Keratinocyte (primary cell): ENCODE measurements around the gene PIAS1. TPM values are rescaled to one million over a fixed set of nuclear protein-coding genes. Genes with fewer than 3 reads are reported as not detected.

Source experiments
- DNase-seq: peaks from one replicate; pipeline ENCODE4 v3.0.0-alpha.2; 2011; ENCODE audit warnings: low read depth, missing footprints, low spot score
- FAIRE-seq: peaks from 2 replicates; lab custom pipeline; 2011; peaks lifted over from hg19 to GRCh38; lab: Jason Lieb, UNC
- H2AFZ ChIP-seq: 2 replicates; pipeline ENCODE4 v1.6.0; 2012; ENCODE audit warnings: low read length, control low read depth, inconsistent platforms; ENCODE audit not compliant: control insufficient read depth
- H3K27ac ChIP-seq: 2 replicates; pipeline ENCODE4 v1.5.1; 2011; ENCODE audit warnings: low read length; ENCODE audit not compliant: control insufficient read depth, insufficient read depth
- H3K27me3 ChIP-seq: 3 replicates; pipeline ENCODE4 v1.6.0; 2011; ENCODE audit warnings: low read length; ENCODE audit not compliant: control insufficient read depth, insufficient read depth; ENCODE audit errors: extremely low read depth
- H3K36me3 ChIP-seq, 2 experiments: 2 replicates in 1 of 2; 3 replicates in 1 of 2; pipeline ENCODE4 v1.5.1; 2011; ENCODE audit warnings: low read length in 2 of 2, mild to moderate bottlenecking in 1 of 2; ENCODE audit not compliant: control insufficient read depth in 2 of 2, insufficient read depth in 2 of 2; ENCODE audit errors: extremely low read depth in 1 of 2
- H3K4me1 ChIP-seq: 3 replicates; pipeline ENCODE4 v1.5.1; 2011; ENCODE audit warnings: low read length; ENCODE audit not compliant: control insufficient read depth, insufficient read depth; ENCODE audit errors: extremely low read depth
- H3K4me2 ChIP-seq: 3 replicates; pipeline ENCODE4 v1.6.0; 2011; ENCODE audit warnings: low read depth, low read length; ENCODE audit not compliant: control insufficient read depth, insufficient read depth; ENCODE audit errors: extremely low read depth
- H3K4me3 ChIP-seq, 3 experiments: fragments of 200-600 bp in 1 of 3; sonication (generic) in 1 of 3; 2 replicates in 2 of 3; 3 replicates in 1 of 3; pipeline ENCODE4 v1.5.1; 2011 to 2016; ENCODE audit warnings: low read length in 3 of 3, mild to moderate bottlenecking in 3 of 3, control low read depth in 2 of 3, inconsistent platforms in 1 of 3, low read depth in 1 of 3, mixed read lengths in 1 of 3, mixed run types in 1 of 3, moderate library complexity in 1 of 3; ENCODE audit not compliant: control insufficient read depth in 2 of 3, insufficient read depth in 2 of 3; ENCODE audit errors: extremely low read depth in 1 of 3
- H3K79me2 ChIP-seq: 2 replicates; pipeline ENCODE4 v1.6.0; 2012; ENCODE audit warnings: low read length; ENCODE audit not compliant: control insufficient read depth, insufficient read depth
- H3K9ac ChIP-seq: 3 replicates; pipeline ENCODE4 v1.6.0; 2011; ENCODE audit warnings: low read length; ENCODE audit not compliant: control insufficient read depth, insufficient read depth; ENCODE audit errors: extremely low read depth
- H3K9me1 ChIP-seq: 3 replicates; pipeline ENCODE4 v1.6.0; 2011; ENCODE audit warnings: low read length; ENCODE audit not compliant: control insufficient read depth, insufficient read depth; ENCODE audit errors: extremely low read depth
- H3K9me3 ChIP-seq: 2 replicates; pipeline ENCODE4 v1.5.1; 2012; ENCODE audit warnings: low read depth, low read length; ENCODE audit not compliant: control insufficient read depth
- H4K20me1 ChIP-seq: 3 replicates; pipeline ENCODE4 v1.6.0; 2011; ENCODE audit warnings: low read length; ENCODE audit not compliant: control insufficient read depth, insufficient read depth; ENCODE audit errors: extremely low read depth
- CTCF ChIP-seq, 3 experiments: IDR thresholded peaks in 1 of 3; conservative IDR thresholded peaks in 1 of 3; optimal IDR thresholded peaks in 1 of 3; 2 replicates in 2 of 3; 3 replicates in 1 of 3; pipeline versions ENCODE3 to v1.5.1; 2011; ENCODE audit warnings: low read length in 3 of 3, mild to moderate bottlenecking in 3 of 3, moderate library complexity in 2 of 3, control low read depth in 1 of 3, inconsistent platforms in 1 of 3; ENCODE audit not compliant: insufficient read depth in 2 of 3; ENCODE audit errors: extremely low read depth in 1 of 3
- EZH2 ChIP-seq: IDR thresholded peaks from one replicate; pipeline ENCODE4 v1.6.1; 2012; ENCODE audit warnings: inconsistent platforms, mild to moderate bottlenecking, low read length, moderate library complexity
- dilution Hi-C: fragments of 300-500 bp; cut with MboI; formaldehyde crosslinking; loops from one replicate; pipeline ENCODE4 v1.7.0; 2020; ENCODE audit warnings: low sequenced_read_pairs; ENCODE audit not compliant: extremely low pct_ligation_motif_present
- polyA plus RNA-seq, 5 experiments: library from polyadenylated mRNA; depleted of rRNA in 3 of 5; stranded (reverse) in 3 of 5; stranded (forward) in 1 of 5; unstranded in 1 of 5; fragments of >200 nt; gene quantifications; 1 replicate in 1 of 5; 2 replicates in 3 of 5; 3 replicates in 1 of 5; pipeline versions ENCODE4 v1.2.1 to v1.2.3, GENCODE V29; 2011 to 2012; ENCODE audit warnings: missing spikeins in 2 of 5, low read depth in 1 of 5, low replicate concordance in 1 of 5

Gene PIAS1
- polyA plus RNA-seq, 1 donor (not counting 4 experiments of a cell fraction or from before 2014, with no cell fraction given) = 58.2 TPM

GRCh38 chr15:68176601-68177000 is 122.5 kb downstream of the PIAS1 start:
- FAIRE-seq (no peak), DNase-seq (no peak)
- no peaks in the 10 kb centered on the region for H3K4me1 ChIP-seq
- H3K27ac ChIP-seq = no peak overlapping the region
- no peaks in the 10 kb centered on the region for H3K79me2 ChIP-seq
- H3K9me1 ChIP-seq = peaks cover 2% of the 10 kb centered on the region
- no peak overlapping the region for H2AFZ ChIP-seq
- H4K20me1 ChIP-seq = no peaks in the 10 kb centered on the region
- H3K4me3 ChIP-seq = no peak overlapping the region
- no peaks in the 10 kb centered on the region for H3K27me3 ChIP-seq
- H3K4me2 ChIP-seq = no peak overlapping the region
- H3K36me3 ChIP-seq = peaks cover 20% of the 10 kb centered on the region in 2 experiments
- H3K9me3 ChIP-seq = no peaks in the 10 kb centered on the region
- no peak overlapping the region for H3K9ac ChIP-seq
- dilution Hi-C loops = no loop called here
- TF ChIP-seq CTCF (optimal IDR thresholded peaks at IDR 0.05 in 1 of 3, IDR thresholded peaks at IDR 0.05 in 1 of 3, conservative IDR thresholded peaks at IDR 0.05 in 1 of 3; ENCODE audit: extremely low read depth in 1 of 3, insufficient read depth in 2 of 3, low read length in 3 of 3) = no peak
- no peak for TF ChIP-seq EZH2

- DNase-seq (no peak), FAIRE-seq (no peak)
- H3K4me2 ChIP-seq = no peak overlapping the region
- H3K36me3 ChIP-seq = peaks cover 16 to 19% of the 10 kb centered on the region in 2 experiments
- H3K4me3 ChIP-seq = no peak overlapping the region
- no peaks in the 10 kb centered on the region for H3K9me3 ChIP-seq
- peaks cover 2% of the 10 kb centered on the region for H3K9me1 ChIP-seq
- no peak overlapping the region for H2AFZ ChIP-seq
- TF ChIP-seq EZH2 (no peak), CTCF (optimal IDR thresholded peaks at IDR 0.05 in 1 of 3, IDR thresholded peaks at IDR 0.05 in 1 of 3, conservative IDR thresholded peaks at IDR 0.05 in 1 of 3; ENCODE audit: extremely low read depth in 1 of 3, insufficient read depth in 2 of 3, low read length in 3 of 3) (no peak)
- H3K4me1 ChIP-seq = no peaks in the 10 kb centered on the region
- H3K9ac ChIP-seq = no peak overlapping the region
- H3K27ac ChIP-seq = no peak overlapping the region
- no peaks in the 10 kb centered on the region for H3K79me2 ChIP-seq
- H3K27me3 ChIP-seq = no peaks in the 10 kb centered on the region
- no peaks in the 10 kb centered on the region for H4K20me1 ChIP-seq
- dilution Hi-C loops = no loop called here
Measured at GRCh38 chr15:68177742-68178141, 123.6 kb downstream of the PIAS1 start.
